Measurements from ENCODE around the gene SEPTIN1.

The SEPTIN1 gene

DNA sequence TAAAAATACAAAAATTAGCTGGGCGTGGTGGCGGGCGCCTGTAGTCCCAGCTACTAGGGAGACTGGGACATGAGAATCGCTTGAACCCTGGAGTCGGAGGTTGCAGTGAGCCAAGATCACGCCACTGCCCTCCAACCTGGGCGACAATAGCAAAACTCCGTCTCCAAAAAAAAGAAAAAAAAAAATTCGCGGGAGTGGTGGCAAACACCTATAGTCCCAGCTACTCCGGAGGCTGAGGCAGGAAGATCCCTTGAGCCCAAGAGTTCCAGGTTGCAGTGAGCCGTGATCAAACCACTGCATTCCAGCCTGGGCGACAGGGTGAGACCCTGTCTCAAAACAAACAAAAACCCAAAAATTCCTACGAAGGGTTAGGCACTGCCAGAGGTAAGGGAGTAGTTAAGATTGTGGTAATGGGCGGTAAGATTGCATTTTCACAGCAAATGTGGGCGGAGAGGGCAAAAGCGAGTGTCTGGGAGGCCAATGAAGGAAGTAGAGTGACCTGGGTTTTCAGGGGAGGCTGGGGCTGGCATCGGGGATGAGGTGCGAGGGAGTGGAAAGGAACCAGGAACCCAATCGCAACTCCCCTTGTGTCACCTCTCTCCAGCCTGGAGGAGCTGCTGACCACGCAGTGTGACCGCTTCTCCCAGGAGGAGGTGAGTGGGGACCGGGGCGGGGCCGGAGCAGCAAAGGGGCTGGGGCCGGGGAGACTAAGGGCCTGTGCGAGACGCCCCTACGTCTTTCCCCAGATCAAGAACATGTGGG, 5.1 kb downstream of the SEPTIN1 start:
- no peak for DNase-seq (ENCODE audit: low spot score)

DNA sequence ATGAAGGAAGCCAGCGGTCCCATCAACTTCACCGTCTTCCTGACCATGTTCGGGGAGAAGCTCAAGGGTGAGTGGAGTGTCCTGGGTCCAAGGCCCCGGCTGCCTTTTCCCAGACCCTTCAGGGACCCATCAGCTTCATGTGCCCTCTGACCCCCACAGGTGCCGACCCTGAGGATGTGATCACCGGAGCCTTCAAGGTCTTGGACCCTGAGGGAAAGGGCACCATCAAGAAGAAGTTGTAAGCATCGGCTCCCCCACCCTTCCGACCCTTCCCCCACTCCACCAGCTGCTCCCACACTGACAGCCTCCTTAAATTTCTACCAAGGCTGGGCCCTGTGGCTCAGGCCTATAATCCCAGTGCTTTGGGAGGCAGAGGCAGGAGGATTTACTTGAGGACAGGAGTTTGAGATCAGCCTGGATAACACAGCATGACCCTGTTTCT, 5.9 kb downstream of the SEPTIN1 start:
- DNase-seq (ENCODE audit: low spot score), result no peak

DNA sequence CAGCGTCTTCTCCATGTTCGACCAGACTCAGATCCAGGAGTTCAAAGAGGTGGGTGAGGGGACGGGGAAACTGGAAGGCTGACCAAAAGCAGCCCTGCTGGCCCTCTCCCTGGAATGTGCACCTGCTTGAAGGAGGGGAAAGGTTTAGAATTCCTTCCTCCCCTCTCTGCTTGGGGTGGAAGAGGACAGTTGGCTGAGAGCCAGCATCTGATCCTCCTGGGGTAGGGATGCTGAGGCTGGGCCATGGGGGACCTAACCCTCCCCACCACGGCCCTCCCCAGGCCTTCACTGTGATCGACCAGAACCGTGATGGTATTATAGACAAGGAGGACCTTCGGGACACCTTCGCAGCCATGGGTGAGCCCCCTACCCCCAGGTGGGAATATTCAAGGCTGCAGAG, 6.5 kb downstream of the SEPTIN1 start:
- no peak for DNase-seq (ENCODE audit: low spot score)

DNA sequence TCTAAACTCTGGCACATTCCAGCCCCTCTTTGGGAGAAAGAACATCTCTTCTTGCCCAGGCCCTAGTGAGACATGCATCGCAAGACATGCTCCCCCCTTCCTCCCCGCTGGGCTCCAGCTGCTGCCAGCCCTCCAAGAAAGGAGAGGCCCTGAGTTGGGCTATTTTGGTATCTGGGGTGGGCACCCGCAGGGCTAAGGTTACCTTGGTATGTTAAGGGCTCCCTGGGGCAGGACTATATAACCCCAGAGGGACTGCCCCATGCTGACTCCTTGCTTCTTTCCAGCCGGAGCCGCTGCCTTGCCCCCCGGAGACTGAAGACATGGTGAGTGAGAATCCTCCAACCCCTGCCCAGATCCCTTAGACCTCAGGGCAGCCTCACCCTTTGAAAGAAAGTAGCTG, 7.8 kb downstream of the SEPTIN1 start, which contains the start of gene MYL11:
Gene MYL11 (plus strand): TSS at position 265 of the 400 bp plus-strand sequence. CDS start 56 bp downstream, at position 321.
- DNase-seq (ENCODE audit: low spot score), result no peak

DNA sequence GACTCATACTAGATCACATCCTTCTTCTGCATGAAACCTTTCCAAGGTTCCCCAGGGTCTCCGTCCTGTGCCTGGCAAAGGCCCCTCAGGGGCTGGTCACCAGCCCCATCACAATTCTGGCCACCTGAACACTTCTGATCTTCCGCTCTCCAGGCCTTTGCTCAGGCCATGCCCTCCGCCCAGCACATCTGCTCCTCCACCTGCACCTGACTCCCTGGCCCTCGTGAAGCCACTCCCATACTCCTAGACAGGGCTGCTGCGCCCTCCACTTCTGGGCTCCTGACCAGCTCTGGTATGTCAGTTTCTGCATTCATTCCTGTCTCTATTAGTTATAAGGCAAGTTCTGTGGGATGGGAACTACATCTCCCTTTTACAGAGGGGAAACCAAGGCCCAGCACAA, 9.6 kb downstream of the SEPTIN1 start:
- no peak for DNase-seq (ENCODE audit: low spot score)

DNA sequence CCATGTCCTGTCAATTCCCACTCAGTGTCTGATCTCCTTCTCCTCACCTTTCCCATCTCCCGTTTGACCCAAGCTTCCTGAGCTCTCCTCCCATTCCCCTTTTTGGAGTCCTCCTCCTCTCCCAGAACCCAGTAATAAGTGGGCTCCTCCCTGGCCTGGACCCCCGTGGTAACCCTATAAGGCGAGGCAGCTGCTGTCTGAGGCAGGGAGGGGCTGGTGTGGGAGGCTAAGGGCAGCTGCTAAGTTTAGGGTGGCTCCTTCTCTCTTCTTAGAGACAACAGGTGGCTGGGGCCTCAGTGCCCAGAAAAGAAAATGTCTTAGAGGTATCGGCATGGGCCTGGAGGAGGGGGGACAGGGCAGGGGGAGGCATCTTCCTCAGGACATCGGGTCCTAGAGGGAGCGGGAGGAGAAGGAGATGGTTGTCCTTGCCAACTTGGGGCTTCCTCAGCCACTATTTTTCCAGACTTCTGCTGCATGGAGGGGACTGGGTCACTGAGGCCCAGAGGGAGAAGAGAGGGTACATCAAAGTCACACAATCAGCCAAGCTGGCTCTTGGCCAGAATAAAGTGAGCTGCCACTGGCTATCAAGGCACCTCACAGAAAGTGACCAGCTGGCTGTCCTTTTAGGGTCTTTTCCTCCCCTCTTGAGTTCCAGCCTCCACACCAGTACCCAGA, 10.2 kb downstream of the SEPTIN1 start:
- no peak for DNase-seq (ENCODE audit: low spot score)

DNA sequence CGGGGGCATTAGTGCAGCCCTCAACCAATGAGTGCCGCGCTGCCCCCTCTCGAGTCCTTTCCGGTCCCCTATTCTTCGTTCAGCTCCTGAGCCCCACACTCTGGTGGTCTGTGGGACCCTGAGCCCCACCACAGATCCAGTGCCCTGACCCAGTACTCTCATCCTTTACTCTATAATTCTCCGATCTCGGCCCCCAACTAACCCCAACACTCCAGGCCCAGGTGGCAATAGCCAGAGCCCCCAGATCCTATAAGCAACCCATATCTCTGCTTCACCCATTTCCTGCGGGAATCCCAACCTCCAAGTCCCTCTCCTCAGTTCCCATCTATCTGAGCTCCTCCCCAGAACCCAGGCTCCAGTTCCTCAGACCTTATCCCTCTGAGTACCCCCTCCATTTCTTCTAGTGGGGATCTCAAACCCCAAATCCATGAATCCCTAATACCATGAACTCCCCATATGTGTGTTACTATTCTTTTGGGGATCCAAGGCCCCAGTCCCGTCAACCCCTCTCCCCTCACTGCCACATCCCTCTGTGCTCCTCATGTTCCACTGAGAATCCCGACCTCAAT, 11.0 kb downstream of the SEPTIN1 start:
- DNase-seq (ENCODE audit: low spot score), result no peak

DNA sequence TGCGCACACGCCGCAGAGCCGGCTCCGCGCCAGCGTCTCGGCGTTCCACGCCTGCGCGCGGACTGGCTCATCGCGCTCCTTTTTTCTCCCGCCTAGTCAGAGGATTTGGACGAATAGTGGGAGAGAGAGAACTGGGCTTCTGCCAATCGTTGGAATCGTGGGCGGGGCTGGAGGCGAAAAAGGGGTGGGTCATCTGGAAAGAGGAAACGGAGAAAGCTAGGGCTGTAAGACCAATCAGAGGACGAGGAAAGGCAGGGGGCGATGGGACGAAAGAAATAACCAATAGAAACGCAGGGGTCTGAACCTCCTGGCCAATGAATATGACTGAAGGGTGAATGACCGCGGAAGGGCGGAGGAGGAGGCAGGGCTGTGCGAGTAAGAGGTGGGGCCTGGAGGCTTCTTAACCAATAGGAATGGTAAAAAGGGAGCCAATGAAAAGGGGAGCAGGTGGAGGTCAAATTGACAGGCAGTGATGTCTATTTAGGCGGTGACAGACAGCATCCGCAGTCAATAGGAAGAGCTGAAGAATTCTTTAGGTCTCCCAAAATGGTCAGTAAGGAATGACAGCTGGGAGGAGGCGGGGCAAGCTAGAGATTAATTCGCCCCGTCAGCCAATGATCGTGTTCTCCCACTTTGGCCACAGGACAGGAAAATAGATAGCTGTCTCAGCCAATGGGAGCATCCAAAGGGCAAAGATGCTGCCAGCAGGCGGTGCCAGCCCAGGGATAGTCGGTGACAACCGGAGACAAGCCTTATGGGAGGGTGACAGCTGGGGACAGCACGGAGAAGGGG, 11.7 kb downstream of the SEPTIN1 start, which contains the start of gene TBC1D10B:
Gene TBC1D10B (minus strand): TSS at position 39 of the 792 bp plus-strand sequence. CDS start 311 bp downstream, outside the sequence.
- DNase-seq (ENCODE audit: low spot score), result peak; percentile 100

DNA sequence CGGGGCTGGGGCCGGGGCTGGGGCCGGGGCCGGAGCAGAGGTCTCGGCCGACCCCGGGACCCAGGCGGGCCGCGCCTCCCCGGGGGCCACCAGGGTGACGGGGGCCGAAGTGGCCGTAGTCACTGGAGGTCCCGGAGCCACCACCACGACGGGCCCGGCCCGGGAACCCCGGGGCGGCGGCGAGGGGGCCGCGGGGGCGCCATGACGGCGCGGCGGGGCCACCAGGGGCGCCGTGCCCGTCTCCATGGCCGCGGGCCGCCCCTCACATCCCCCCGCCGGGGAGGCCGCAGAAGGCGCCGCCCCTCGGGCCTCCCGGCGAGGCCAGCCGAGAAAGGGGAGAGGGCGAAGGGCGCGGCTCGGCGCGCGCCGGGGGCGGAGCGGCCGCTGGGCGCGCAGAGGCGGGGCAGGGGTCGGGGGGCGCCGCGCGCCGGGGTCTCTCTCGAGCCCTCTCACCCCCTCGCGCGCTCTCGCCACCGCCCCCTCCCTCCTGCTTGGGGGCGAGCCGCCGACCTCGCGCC, 12.4 kb downstream of the SEPTIN1 start:
- no peak for DNase-seq (ENCODE audit: low spot score)

DNA sequence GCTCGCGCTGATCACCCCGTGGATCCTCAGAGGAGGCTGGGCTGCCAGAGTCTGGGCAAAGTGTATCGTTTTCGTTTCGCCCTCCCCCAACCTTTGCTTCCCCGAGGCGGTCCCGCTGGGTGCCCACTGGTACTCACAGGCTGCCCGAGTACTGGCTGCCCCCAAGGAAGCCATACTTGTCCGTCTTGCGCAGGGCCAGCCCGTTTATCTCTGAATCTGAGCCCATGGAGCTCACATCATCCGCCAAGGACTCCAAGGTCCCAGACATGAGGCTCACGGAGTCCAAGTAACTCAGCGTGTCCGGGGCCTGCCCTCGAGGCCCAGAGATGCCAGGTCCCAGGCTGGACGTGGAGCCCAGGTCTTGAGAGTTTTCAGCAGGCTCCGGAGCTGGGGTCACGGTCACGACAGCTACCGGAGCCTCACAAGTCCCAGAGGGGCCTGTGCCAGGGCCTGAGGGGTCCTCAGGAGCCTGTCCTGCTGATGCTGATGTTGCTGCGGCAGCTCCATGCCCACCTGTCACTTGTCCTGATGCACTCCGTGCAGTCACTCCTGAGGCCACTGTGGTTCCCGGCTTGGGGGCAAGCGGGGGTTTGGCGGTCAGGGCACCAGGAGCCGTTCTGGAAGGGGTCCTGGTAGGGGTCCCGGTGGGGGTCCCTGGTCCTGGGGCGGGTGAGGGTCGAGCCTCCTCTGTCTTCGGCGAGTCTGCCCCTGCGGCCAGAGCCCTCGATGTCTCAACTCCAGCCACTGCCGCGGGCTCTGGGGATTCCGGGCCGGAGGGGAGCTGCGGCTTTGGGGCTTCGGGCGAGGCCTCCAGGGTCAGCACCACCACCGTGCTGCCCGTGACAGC, 13.0 kb downstream of the SEPTIN1 start:
- DNase-seq (ENCODE audit: low spot score), result no peak

DNA sequence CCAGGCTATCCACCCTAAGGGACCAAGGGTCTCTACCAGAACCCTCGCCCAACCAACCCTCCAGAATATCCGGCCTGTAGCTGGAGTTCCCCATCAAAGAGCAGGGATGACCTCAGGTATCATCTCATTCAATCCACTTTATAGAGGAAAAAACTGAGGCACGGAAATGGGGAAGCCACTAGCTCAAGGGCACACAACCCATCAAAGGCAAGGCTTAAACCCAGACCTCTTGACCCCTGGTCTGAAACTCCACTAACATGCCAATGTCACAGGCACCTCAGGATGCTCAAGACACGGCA, 13.6 kb downstream of the SEPTIN1 start:
- DNase-seq (ENCODE audit: low spot score), result no peak

DNA sequence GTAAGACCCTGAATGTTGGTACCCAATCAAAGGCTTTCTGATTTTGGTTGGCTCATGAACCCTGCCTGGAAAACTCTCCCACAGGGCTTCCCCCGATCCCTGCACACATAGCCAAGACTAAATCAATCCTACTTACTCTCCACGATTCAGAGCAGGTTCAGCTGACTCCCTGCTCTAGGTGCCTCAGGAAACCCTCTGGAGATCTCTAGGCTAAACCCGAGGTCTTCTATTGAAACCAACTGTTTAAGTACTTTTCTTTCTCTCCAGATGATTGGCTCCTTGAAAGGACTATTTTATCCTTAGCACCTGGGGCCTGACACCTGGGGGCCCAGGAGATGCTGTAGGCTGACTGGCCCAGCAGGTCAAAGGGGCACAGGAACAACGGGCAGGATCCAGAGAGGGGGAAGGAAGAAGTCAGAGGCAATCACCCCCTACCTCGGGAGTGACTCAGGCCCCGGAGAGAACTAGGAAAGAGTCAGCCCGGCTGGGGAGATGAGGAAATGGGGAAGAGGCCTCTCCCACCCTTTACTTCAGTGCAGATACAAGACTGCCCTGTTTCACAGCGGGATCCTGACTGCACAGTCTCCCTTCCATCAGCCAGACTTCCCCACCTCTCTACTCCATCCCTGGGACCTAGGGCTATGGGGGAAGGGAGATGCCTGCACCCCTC, 14.1 kb downstream of the SEPTIN1 start:
- no peak for DNase-seq (ENCODE audit: low spot score)

DNA sequence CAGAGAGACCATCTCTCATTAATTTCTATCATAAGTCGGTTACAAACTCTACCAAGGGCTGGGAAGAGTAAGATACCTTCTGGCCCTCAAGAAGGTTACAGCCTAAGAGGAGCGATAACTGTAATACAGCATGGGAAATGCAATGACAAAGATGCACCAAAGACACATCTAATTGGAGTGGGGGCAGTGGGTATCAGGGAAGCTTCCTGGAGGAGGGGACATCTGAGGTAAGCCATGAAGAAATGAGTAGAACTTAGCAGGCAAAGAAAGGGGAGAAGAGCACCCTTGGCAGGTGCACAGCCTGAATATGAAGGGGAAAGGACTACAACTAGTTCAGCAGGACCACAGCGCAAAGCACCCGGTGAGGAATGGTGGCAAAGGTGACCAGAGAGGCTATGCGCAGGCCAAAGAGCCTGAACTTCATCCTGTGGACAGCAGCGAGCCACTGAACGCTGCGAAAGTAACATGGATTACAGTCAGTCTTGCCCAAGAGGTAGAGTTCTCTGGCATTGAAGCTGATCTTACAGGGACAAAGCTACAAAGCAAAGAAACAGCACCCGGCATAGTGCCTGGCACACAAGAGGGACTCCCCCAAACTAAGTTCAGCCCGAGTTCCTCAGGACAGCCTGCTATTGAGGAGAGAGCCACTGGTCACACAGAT, 14.9 kb downstream of the SEPTIN1 start:
- DNase-seq (ENCODE audit: low spot score), result no peak

DNA sequence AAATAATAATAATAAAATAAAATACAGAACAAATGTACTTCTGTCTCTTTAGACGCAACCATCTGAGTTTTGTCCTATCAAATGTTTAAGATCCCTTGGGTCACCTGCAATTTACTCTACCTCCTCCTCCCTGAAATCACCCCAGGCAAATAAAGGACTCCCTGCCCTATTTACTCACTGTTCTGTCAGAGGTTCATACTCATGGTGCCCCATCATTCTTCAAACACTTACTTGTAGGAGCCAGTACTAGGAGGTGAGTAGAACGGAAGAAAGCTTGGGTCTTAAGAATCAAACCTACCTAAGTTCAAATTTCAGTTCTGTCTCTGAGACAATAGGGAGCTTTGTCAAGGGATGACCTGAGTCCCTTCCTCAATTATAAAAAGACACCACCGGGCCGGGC, 15.8 kb downstream of the SEPTIN1 start:
- no peak for DNase-seq (ENCODE audit: low spot score)

DNA sequence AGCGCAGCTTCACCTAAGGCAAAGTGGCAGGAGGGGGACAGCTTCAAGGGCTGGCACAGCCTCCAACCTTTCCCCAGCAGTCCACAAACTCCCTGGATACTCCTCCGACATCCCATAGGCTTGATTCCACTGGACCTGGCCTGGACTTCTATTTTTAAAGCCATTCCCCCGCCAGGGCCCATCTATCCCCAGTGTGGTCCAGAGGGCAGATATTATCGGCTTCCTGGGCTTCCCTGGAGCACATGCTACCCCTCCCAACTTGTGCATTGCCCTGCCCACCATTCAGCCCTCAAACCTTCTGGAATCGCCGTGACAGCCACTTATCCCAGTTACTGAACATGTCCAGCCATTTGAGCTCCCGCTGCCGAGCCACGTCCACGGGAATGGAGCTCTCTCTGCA, 17.2 kb downstream of the SEPTIN1 start:
- DNase-seq (ENCODE audit: low spot score), result no peak

DNA sequence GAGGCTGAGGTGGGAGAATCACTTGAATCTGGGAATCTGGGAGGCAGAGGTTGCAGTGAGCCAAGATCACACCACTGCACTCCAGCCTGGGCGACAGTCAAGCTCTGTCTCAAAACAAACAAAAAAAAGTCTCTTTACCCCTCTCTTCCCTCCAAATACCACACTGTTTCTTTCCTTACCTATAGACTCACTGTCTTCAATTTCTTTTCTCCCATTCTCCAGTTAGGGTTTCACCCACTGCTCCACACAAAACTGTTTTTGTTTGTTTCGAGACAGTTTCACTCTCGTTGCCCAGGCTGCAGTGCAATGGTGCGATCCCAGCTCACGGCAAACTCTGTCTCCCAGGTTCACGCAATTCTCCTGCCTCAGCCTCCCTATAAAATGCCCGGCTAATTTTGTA, 21.2 kb downstream of the SEPTIN1 start:
- no peak for DNase-seq (ENCODE audit: low spot score)

DNA sequence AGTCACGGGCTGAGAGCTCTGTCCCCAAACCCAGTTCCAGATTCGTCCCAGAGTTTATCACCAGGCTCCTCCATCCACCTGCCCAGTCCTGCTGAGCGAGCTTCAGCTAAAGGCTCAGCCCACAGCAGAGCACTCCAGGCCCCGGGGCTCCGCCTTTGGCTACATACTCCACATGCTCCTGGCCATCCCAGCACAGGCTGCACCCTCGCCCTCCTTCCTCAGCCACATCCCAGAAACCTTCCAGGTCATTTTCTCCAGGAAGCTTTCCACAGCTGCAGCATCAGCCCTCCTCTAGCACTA, 22.5 kb downstream of the SEPTIN1 start:
- no peak for DNase-seq (ENCODE audit: low spot score)

DNA sequence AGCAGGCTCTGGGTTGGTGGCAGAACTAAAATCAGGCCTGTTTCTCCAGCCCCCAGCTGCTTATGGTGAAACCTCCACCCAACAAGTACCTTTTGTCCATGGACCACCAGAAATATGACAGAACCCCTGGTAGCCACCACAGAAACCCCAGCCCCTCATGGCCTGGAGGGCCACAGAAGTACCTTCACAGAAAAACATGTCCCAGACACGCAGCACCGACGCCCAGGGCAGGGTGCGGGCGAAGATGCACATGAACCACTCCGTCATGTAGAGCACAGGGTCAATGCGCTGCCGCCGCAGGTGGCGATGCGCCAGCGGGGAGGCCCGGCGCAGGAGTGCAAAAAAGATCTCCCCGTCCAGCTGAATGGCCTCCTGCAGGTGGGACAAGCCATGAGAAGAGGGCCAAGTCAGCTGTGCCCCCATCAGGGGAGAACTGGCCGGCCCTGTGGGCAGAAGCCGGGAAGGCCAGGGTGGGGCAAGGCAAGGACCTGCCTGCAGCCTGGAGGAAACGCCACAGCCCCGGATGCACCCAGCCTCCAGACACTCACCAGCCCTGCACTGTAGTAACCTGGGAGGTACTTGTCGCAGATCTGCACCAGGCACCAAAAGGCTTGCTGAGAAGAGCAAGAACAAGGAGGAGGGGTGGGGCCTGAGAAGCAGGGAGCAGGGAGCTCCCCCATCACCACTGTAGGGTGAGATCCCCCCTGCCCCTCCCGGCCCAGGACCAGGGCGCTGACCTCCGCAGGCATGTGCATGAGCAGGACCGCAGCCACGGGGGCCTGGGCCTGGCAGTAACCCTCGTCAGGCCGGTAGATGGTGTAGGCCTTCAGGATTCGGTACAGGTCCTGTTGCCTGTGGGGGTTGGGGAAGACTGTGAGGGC, 23.1 kb downstream of the SEPTIN1 start:
- DNase-seq (ENCODE audit: low spot score), result no peak

DNA sequence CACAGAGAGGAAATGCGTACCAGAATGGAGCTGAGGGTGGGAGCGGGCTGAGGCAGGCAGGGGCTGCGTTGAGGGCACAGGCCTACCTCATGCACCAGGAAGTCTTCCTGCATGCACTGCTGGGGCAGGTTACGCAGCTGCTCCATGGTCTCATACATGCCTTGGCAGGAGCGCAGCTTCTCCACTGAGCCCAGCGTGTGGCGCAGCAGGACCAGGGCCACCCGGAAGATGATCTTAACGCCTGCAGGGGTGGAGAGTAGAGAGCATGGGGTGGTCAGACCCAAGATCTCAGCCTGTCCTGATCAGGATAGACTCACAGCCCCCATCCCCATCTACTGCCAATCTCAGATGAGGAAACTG, 23.8 kb downstream of the SEPTIN1 start:
- DNase-seq (ENCODE audit: low spot score), result no peak

Data from globus pallidus (tissue), 1 donor.